Measurements from ENCODE around the gene PPP1R1C. TPM values are rescaled to one million over a fixed set of nuclear protein-coding genes. Genes with fewer than 3 reads are reported as not detected.

PPP1R1C gene
- total RNA-seq, 1 donor from 2014 or later = 5.5 TPM

DNA sequence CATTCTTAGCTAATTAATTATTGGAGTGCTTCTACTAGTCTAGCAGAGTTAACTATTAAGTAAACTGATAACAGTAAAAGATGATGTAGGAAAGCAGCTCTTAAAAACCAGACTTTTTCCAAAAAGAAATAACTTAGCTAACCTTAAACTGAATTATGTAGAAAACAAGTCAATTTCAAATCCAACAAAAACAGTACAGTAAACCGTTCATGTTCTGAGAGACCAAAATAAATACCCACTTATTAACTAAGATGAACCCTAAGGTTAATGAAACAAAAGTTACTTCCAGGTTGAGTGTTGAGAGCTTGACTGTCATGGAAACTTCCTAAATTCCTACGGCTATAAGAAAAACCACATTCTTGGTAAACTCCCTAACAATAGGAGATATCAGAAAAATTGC lies 181.2 kb downstream of the PPP1R1C start:
- Histone ChIP-seq H3K9ac (no peak overlapping the region), H3K4me2 (no peak overlapping the region), H4K20me1 (ENCODE audit: low read depth) (no peaks in the 10 kb centered on the region), H3K4me1 (no peaks in the 10 kb centered on the region), H3F3A (ENCODE audit: low read depth) (no peaks in the 10 kb centered on the region), H3K36me3 (no peaks in the 10 kb centered on the region), H3K4me3 (no peak overlapping the region), H3K27ac (no peak overlapping the region), H3K9me3 (ENCODE audit: low read depth) (no peaks in the 10 kb centered on the region), H3K27me3 (no peaks in the 10 kb centered on the region), H3K79me2 (ENCODE audit: low read depth) (no peaks in the 10 kb centered on the region), H2AFZ (replicated peaks) (no peak overlapping the region)
- H3K36me3 Mint-ChIP-seq = no peaks in the 10 kb centered on the region
- no peaks in the 10 kb centered on the region for H3K27me3 Mint-ChIP-seq (ENCODE audit: insufficient read depth, low read depth)
- H3K9me3 Mint-ChIP-seq = no peaks in the 10 kb centered on the region
- H3K4me1 Mint-ChIP-seq = no peaks in the 10 kb centered on the region
- no peak overlapping the region for H3K4me3 Mint-ChIP-seq
- no peak overlapping the region for H3K27ac Mint-ChIP-seq
- no peak for DNase-seq (ENCODE audit: low spot score)
- TF ChIP-seq EZH2 (IDR thresholded peaks at IDR 0.05) = no peak
- TF ChIP-seq, protein P1, sequence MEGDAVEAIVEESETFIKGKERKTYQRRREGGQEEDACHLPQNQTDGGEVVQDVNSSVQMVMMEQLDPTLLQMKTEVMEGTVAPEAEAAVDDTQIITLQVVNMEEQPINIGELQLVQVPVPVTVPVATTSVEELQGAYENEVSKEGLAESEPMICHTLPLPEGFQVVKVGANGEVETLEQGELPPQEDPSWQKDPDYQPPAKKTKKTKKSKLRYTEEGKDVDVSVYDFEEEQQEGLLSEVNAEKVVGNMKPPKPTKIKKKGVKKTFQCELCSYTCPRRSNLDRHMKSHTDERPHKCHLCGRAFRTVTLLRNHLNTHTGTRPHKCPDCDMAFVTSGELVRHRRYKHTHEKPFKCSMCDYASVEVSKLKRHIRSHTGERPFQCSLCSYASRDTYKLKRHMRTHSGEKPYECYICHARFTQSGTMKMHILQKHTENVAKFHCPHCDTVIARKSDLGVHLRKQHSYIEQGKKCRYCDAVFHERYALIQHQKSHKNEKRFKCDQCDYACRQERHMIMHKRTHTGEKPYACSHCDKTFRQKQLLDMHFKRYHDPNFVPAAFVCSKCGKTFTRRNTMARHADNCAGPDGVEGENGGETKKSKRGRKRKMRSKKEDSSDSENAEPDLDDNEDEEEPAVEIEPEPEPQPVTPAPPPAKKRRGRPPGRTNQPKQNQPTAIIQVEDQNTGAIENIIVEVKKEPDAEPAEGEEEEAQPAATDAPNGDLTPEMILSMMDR (IDR thresholded peaks at IDR 0.05) = no peak

Small RNA genes within 50 kb of the gene (small RNA-seq; reads per million reads assigned to genes)
- gene RNA5SP113 = not detected

Other genes with a start within 250 kb of the PPP1R1C start
- 27.3 and 40.4 TPM in 2 replicates for gene ITPRID2, start 94.1 kb upstream of the PPP1R1C start, total RNA-seq (ENCODE audit: low replicate concordance)